Upper lobe of left lung (tissue), 4 donors: ENCODE measurements around the gene LGI4.

ENCODE experiments used
- CTCF ChIP-seq, 6 experiments: fragments of 450-650 bp in 4 of 6; fragments of 200-600 bp in 2 of 6; sonication (generic) in 2 of 6; IDR thresholded peaks; one replicate each; pipeline ENCODE4 v1.5.1; 2016 to 2019; ENCODE audit warnings: antibody characterized with exemption in 6 of 6
- EP300 ChIP-seq, 4 donors: sonication (generic); formaldehyde crosslinking; IDR thresholded peaks; one replicate each; pipeline ENCODE4 v1.5.1; 2017; ENCODE audit warnings: antibody characterized with exemption in 4 of 4, control low read depth in 2 of 4
- POLR2AphosphoS5 ChIP-seq, 2 donors: sonication (generic); formaldehyde crosslinking; IDR thresholded peaks; one replicate each; pipeline ENCODE4 v1.5.1; 2017; ENCODE audit warnings: antibody characterized with exemption in 2 of 2

GRCh38 chr19:35116072-35116801, 18.6 kb downstream of the LGI4 start:
- TF ChIP-seq CTCF (IDR thresholded peaks at IDR 0.05) (no peak), EP300 (IDR thresholded peaks at IDR 0.05) (no peak), POLR2AphosphoS5 (IDR thresholded peaks at IDR 0.05) (peak in 1 of 2 donors; percentile 30)
